NCI-H1417 treated with DMSO at 0.1 percent for 48 hours (cell line): ENCODE data around the gene TSHR.
"Not testable (repeated sequence)": the region's sequence is repeated elsewhere in the genome, so short reads cannot be mapped to it uniquely, and the experiment has no call there.

Experiments
- DNase-seq: peaks from one replicate; lab custom pipeline; 2025; lab: John Stamatoyannopoulos, UW

TSHR gene

DNA sequence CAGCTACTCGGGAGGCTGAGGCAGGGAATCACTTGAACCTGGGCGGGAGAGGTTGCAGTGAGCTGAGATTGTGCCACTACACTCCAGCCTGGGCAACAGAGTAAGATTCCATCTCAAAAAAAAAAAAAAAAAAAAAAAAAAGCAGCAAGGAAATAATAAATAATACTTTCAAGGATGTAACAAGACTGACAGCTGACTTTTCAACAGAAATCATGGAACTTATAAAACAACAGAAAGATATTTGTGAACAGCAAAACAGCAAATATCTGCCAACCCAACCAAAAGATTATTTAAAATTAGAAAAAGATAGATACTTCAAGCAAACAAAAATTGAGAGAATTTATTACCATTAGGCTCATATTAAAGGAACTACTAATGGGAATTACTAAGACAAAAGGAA is 115.1 kb downstream of the TSHR start:
- no peak for DNase-seq

DNA sequence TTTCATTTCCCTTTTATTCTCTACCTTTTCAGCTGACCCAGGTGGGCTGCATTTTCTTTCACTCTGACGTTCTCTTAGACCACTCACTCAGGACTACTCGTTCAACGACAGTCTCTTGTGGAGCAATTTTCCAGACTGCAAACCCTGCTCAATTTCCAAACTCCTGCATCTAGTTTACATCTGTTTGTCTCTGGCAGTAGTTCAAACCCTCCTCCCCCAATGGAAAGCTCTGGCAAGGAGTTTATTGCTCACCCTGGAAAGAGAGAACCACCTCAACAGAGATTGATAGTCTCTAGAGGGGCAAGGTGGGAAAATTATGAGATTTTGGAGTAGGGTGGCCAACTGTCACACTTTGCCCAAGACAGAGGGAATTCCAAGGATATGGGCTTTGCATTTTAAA is 130.2 kb downstream of the TSHR start:
- DNase-seq: no peak

DNA sequence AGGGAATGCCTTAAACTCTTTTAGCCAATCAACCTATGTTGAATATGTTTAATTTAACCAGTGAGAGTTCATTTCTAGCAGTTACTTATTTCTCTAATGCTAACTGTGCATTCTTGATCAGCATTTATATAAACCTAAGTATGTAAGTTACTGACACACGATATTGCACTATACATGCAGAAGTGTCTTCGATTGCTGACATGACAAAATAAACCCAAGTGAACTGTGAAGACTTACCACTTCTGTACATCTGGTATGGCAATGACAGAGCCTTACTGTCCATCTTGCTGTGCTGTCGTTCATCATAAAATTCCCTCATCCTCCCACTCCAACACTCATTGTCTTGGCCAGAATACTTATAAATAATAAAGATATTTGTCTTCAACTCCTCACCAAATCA is 131.8 kb downstream of the TSHR start:
- no peak for DNase-seq

DNA sequence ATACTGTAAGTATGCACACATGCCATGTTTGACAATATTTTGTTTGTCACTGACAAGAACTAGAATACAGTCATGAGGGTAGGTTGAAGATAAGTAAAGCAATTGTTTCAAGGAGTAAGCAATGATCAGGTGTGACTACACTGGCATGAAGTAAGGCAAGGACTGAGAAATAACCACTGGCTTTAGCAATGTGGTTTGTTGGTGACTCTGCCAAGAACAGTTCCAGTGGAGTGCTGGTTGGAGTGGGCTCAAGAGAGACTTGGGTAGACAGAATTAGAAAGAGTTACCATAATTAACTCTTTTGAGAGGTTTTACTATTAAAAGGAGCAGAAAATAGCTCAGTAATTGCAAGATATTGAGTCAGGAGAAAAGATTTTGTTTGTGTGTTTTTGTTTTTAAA is 135.7 kb downstream of the TSHR start:
- no peak for DNase-seq

DNA sequence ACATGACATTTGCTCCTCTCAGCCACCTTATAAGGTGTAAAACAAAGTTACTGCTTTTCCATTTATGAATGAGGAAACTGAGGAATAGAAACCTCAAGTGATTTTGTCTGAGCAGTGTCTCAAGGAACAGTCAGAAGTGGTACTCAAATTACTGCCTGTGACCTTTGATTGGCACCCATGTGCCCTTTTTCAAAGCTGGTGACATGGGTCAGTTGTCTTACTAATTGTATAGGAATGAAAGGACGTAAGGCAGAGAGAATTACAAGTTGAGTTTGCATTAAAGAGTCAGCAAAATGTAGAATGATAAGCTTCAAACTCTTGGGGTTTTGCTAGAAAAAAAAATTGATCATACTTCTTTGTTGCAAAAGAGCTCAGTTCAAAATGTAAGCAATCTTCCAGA is 136.2 kb downstream of the TSHR start:
- DNase-seq: no peak

DNA sequence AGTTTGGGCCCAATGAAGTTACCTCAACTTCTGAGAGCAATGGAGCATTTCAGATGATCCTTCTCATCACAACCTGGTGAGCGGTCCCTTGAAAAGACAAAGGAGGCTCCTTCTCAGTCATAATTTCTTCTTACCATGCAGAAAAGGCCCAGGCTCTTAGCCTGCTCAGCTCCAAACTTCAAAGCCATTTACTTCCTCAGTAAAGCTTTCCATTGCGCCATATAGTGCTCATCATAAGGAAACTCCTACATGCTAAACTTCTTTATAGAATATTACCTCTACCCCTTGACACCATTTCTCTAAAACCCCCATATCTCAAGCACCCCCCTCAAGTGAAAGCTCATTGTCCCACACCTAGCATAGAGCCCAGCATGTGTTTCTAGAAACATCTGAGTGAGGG is 138.2 kb downstream of the TSHR start:
- no peak for DNase-seq

DNA sequence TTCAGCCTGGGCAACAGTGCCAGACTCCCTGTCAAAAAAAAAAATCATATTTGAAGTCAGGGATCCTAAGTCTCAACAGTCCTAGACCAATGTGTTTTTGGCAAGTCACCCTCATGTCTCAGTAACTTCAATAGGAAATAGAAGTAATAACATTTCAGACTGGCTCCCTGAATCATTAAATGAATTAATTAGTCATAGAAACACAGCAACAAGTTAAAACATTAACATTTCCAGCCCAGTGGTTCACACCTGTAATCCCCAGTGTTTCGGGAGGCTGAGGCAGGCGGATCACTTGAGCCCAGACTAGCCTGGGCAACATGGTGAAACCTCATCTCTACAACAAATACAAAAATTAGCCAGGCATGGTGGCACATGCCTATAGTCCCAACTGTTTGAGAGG is 140.1 kb downstream of the TSHR start:
- no peak for DNase-seq

DNA sequence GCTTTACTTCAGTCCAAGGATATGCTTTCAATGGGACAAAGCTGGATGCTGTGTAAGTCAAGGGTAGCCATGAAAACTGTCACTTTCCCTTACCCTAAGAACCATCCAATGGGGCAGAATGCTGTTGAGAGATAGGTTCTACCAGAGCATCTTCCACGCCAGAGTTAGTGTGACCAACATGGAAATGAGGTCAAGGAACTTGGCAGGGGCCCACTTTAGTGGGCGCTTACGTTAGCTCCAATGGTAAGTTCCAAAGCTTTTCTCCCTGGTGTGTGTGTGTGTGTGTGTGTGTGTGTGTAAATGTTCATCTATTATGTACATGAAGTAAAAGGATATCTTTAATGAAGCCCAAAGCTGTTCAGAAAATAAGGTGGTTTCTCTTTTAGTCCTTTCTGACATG is 141.2 kb downstream of the TSHR start:
- no peak for DNase-seq

DNA sequence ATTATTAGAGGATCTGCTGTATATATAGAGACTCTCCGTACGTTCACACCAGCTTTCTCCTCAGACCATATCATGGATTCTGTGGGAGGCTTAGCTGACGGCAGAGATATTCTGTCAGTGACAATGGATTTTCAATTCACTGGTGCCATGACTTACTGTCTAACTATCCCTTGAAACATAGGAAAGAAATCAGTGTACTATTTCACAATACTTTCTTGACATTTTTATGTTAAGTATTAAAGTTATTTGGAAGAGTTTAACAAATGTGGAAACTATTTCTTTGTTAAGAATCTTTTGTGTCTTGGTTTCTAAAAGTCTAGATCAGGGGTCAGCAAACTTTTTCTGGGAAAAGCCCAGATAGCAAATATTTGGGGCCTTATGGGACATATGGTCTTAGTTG is 146.8 kb downstream of the TSHR start:
- DNase-seq: no peak

DNA sequence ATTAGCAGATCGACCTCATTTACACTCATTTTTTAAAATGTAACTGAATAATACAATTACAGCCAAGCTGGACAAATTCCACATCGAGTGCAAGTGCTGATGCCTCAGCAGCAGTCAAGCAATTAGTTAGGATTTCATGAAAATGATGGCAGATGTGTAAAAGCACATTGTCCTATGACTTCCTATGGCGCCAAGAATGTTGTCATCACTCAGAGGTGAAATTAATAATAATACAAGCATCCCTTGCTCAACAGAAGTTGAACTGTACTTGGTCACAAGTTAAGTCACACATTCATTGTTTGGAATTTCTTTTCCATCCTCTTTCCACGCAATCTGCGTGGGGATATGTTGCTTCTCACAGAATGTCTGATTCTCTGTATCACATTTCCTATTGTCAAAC is 148.0 kb downstream of the TSHR start:
- DNase-seq: no peak

DNA sequence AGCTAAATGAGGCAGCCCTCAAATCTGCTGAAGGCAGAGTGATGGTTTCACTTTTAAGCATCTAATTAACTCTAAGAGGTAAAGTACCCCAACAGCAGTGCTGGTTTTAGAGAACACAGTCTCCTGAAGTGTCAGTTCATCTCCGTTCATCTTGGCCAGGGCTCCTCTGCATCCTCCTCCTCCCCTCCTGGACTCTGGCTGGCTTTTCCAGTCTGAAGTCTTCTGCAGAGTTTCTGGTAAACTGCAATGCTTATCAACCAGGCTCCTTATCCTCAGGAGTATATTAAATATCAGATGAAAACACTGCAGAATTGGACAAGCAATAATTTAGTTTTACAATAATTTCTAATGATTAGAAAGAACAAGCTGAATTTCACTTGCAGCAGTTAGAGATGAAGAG is 150.0 kb downstream of the TSHR start:
- DNase-seq: no peak

DNA sequence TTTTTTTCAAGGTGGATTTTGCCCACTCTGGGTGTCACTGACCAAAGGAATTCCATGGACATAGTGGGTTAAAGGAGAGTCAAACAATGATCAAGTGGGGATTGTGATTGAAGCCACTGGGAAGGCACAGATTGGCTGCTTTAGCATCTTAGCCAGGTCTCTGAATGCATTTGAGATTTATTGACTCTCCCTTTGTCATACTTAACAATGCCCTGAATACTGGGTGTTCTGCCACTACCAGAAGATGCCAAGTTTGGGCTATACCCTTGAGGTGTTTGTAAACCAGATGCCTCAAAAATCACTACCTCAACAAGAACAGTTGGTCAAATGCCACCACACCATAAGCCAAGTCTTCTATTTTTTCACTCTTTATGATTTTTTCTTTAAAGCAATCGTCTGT is 150.5 kb downstream of the TSHR start:
- DNase-seq: no peak

DNA sequence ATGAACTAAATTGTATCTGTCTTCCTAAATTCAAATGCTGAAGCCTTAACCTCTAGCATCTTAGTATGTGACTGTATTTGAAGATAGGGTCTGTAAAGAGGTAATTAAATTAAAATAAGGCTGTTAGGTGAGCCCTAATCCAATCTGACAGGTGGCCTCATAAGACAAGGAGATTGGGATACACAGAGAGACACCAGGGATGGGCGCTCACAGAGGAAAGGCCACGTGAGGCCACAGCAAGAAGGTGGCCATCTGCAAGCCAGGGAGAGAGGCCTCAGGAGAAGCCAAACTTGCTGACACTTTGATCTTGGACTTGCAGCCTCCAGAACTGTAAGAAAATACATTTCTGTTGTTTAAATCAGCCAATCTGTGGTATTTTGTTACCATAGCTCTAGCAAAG is 154.8 kb downstream of the TSHR start:
- no peak for DNase-seq

DNA sequence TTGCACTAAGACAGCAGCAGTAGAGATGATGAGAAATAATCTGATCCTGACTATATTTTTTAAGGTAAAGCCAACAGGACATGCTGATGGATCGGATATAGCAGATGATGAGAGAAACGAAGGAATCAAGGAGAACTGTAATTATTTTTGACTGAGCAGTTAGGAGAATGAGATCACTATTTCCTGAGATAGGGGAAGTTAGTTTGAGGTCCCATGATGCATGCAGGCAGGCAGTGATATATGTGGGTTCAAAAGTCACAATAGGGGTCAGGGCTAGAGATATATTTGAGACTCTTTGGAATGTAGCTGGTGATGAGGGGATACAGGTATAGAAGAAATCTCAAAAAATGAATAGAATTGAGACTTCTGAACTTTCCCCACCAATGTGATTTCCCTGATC is 157.8 kb downstream of the TSHR start:
- no peak for DNase-seq

DNA sequence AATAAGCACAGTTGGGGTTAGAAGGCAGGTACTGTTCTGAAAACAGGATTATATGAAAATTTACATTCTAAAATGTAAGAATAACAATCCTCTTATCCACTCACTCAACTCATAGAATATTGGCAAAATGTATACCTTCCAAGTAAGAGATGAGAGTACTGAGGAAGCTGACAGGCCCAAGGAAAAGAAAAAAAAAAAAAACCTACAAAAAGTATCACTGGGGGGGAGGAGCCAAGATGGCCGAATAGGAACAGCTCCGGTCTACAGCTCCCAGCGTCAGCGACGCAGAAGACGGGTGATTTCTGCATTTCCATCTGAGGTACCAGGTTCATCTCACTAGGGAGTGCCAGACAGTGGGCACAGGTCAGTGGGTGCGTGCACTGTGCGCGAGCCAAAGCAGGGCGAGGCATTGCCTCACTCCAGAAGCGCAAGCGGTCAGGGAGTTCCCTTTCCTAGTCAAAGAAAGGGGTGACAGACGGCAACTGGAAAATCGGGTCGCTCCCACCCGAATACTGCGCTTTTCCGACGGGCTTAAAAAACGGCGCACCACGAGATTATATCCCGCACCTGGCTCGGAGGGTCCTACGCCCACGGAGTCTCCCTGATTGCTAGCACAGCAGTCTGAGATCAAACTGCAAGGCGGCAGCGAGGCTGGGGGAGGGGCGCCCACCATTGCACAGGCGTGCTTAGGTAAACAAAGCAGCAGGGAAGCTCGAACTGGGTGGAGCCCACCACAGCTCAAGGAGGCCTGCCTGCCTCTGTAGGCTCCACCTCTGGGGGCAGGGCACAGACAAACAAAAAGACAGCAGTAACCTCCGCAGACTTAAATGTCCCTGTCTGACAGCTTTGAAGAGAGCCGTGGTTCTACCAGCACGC is 158.8 kb downstream of the TSHR start:
- not testable (repeated sequence) for DNase-seq

DNA sequence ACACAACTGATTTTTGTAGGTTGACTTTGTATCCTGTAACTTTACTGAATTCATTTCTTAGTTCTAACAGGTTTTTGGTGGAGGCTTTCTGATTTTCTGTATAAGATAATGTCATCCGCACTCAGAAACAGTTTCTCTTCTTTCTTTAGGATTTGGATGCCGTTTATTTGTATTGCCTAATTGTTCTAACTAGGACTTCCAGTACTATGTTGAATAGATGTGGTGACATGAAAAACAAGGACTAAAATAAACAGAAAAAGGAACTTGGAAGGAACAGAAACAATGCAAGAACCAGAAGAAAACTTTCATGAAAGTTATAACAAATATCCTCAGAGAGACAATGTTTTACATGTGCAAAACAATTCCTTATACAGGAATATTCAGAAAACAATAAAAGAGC is 165.1 kb downstream of the TSHR start:
- no peak for DNase-seq

DNA sequence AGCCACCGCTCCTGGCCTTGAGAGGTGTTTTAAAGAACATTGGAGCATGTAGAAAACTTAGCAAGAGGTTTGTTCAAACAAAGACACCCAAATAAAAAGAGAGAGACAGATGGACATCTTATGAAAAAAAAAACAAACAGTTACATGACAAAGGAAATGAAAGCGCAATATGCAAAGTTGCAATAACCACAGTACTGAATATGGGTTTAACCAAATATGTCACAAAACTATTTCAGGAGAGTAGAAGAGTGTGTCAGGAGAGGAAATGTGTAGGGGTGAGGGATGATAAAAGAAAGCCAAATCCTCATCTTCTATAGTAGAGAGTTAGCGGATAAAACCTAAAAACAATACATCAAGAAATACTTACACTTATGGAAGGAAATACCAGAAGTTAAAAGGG is 166.9 kb downstream of the TSHR start:
- no peak for DNase-seq

DNA sequence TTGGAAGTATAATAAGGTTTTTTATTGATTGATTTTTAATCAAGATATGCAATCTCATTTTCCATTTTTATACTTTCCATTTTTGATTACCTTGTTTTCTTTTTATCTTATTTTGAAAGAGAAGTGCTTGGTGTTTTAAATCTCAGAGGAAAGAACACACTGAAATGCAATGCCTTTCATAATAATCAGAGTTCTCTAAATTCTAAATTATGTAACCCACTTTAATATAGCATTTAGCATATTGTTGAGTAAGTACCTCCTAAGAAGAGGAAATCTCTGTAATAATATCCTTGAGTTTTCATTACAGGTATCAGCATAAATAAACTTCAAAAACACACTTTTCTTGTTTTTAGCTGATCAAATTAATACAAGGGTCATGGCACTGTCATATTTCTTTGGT is 168.4 kb downstream of the TSHR start:
- no peak for DNase-seq

DNA sequence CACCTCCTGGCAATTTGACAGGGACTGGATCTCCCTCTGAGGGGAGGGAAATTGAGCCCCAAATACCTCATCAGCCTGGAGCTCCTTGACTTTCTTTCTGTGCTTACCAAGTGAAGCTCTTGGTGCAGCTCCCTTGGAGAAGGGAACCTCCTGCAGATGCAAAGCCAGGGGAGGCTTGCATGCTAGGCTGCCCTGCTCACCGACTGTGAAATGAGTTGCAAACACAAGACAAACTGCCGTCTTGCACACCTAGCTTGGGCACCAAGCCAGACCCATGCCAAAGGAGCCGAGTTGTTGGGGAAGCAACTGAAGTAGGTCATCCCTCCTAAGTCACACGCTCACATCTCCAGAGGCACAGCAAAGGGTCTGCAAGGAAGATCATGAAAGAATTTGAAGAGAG is 170.1 kb downstream of the TSHR start:
- DNase-seq: no peak

DNA sequence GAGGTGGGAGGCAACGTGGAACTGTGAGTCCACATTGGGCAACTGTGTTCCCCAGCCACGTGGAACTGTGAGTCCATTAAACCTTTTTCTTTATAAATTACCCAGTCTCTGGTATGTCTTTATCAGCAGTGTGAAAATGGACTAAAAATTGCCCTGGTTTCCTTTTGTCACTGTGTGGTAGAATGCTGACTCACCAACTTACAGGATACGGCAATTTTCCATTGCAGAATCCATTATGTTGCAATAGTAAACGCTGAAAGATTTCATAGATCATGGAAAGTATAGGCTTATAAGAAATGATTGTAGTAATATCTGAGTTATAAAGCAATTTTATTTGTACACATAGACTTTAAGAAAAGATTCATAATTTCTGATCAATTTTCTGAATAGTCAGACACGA is 172.4 kb downstream of the TSHR start:
- DNase-seq: no peak

DNA sequence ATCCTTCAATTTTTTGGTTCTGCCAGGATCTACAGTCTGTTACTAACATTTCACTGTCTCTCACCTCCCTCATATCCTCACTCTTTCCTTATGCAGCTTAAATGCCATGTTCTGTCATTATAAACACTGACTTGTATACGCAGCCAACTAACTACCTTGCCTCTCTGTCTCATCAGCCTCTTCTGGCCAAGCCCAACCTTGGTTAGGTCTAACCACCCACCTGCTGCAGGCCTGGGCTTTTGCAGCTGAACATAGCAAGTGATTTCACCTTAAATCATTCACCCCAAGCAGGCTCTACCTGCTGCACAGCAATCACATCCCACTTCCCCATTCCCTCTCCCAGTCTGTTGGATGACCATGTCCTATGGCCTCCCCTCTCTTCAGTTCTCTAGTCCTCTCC is 173.8 kb downstream of the TSHR start:
- DNase-seq: no peak

DNA sequence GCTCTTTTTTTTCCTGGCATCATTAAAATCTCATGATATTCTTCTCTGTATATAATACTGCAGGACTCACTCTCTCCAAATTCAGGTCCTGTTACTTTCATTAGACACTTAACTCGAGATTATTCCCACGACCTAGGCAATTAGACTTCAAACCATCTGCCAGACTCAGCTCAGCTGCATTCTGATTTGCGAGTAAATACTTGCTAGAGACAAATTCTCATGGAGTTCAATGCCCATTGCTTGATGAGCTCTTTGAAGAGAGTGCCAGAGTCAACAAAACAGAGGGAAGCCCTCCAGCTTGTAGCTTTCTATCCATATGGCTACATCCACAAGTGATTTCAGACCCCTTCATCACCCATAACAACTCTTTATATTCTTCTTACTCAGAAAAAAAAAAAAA is 177.0 kb downstream of the TSHR start:
- DNase-seq: peak; percentile 48

DNA sequence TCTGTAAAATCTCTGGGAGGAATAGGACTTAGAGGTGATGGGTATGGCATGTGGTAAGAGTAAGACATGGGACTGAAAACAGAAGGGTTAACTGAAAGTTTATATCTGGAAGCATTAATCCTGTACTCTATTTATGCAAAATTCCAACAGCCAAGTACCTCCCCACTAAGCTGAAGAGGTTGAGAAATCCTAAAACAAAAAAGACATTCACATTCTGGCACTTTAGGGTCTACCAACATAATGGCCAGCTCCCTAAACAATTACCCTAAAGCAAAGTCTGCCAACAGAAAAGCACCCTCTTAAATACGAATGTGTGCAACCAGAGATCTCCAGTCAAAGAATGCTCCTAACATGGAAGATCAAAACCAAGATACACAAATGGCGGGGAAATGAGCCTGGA is 178.0 kb downstream of the TSHR start:
- DNase-seq: no peak

DNA sequence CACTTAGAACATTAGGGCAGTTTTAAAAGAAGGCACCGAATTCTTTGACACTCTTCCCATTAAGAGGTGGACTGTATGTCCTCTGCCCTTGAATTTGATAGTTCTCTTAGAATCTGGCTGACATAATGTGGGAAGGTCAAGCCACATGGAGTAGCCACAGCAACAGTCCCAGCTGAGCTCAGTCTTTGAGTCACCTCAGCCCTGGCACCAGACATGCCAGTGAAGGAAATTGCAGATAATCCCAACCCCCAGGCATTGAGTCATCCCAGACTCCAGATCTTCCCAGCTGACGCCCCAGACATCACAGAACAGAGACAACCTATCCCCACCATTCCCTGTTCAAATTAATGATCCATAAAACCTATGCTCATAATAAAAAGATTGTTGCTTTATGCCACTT is 181.9 kb downstream of the TSHR start:
- no peak for DNase-seq
